HEK293T (cell line): ENCODE measurements around the gene TMEM218.

Experiments
- BHLHE40 ChIP-seq: fragments of 450-650 bp; IDR thresholded peaks from 2 replicates; pipeline ENCODE4 v1.6.1; 2016; ENCODE audit warnings: mild to moderate bottlenecking, moderate library complexity, borderline replicate concordance
- CTBP1 ChIP-seq: fragments of 450-650 bp; IDR thresholded peaks from 2 replicates; pipeline ENCODE4 v1.6.1; 2016; ENCODE audit warnings: borderline replicate concordance
- ELF4 ChIP-seq: fragments of 450-650 bp; IDR thresholded peaks from 2 replicates; pipeline ENCODE4 v1.6.1; 2017; ENCODE audit warnings: antibody characterized with exemption
- HDGF ChIP-seq: fragments of 450-650 bp; IDR thresholded peaks from 2 replicates; pipeline ENCODE4 v1.6.1; 2017; ENCODE audit warnings: antibody characterized with exemption, borderline replicate concordance
- NFRKB ChIP-seq: fragments of 450-650 bp; IDR thresholded peaks from 2 replicates; pipeline ENCODE4 v1.6.1; 2016; ENCODE audit warnings: mild to moderate bottlenecking, moderate library complexity
- SP1 ChIP-seq: fragments of 450-650 bp; IDR thresholded peaks from 2 replicates; pipeline ENCODE4 v1.6.1; 2017

- TF ChIP-seq SP1 (no peak), BHLHE40 (no peak), NFRKB (no peak), HDGF (no peak), CTBP1 (no peak), ELF4 (no peak)
These were observed 35.0 kb downstream of the TMEM218 start for GRCh38 chr11:125076378-125076945.
